Measurements from ENCODE around the gene INPP1. TPM values are rescaled to one million over a fixed set of nuclear protein-coding genes. Genes with fewer than 3 reads are reported as not detected.

The INPP1 gene
- total and polyA plus RNA-seq, 4 donors = 18.5 to 43.1 (median 35.7) TPM

- H3K9me3 ChIP-seq (ENCODE audit: control insufficient read depth, low read length) = no peaks in the 10 kb centered on the region
- H3K27me3 ChIP-seq (ENCODE audit: control insufficient read depth in 1 of 2, insufficient read depth in 2 of 2, low read length in 1 of 2) = no peaks in the 10 kb centered on the region
- no peak for DNase-seq
- no peak overlapping the region for H3K27ac ChIP-seq (ENCODE audit: low read depth in 1 of 2, low read length in 2 of 2)
- 88 to 90% methylated on average over 4 of the region's 4 CpGs for WGBS, 2 donors
- intact Hi-C loops (cut with DNase I) = no loop called here
- no peaks in the 10 kb centered on the region for H3K4me1 ChIP-seq (ENCODE audit: control insufficient read depth in 1 of 2, insufficient read depth in 2 of 2, low read length in 2 of 2)
- ATAC-seq (ENCODE audit: low FRiP score) = no peak
- no peaks in the 10 kb centered on the region for H3K36me3 ChIP-seq (ENCODE audit: control insufficient read depth in 1 of 2, insufficient read depth in 2 of 2, low read length in 1 of 2)
- H3K4me3 ChIP-seq (ENCODE audit: low read length in 2 of 2) = no peak overlapping the region
Observed at GRCh38 chr2:190406805-190407204, 63.4 kb downstream of the INPP1 start.

GRCh38 chr2:190407246-190407661, 63.9 kb downstream of the INPP1 start:
- no peak for ATAC-seq (ENCODE audit: low FRiP score)
- intact Hi-C loops (cut with DNase I) = no loop called here

GRCh38 chr2:190407662-190408537, 64.5 kb downstream of the INPP1 start, which contains the start of gene MFSD6:
MFSD6 (plus strand) TSS chr2:190408355; CDS start chr2:190436030, 27,675 bp downstream.
- H3K4me3 ChIP-seq (ENCODE audit: low read length in 2 of 2) = peak within 1 kb of the TSS; percentile 74 to 93
- ATAC-seq (ENCODE audit: low FRiP score) (peak; percentile 70), DNase-seq (peak; percentile 57 to 87)
- no peak within 1 kb of the TSS for H3K27ac ChIP-seq (ENCODE audit: low read depth in 1 of 2, low read length in 2 of 2)
- H3K27me3 ChIP-seq (ENCODE audit: control insufficient read depth in 1 of 2, insufficient read depth in 2 of 2, low read length in 1 of 2) = no peaks in the 10 kb centered on the region
- H3K9me3 ChIP-seq (ENCODE audit: control insufficient read depth, low read length) = no peaks in the 10 kb centered on the region
- intact Hi-C loops (cut with DNase I) = no loop called here
- 3 to 17% methylated on average over 23 to 98 of the region's 98 CpGs for WGBS, 2 donors
- no peaks in the 10 kb centered on the region for H3K4me1 ChIP-seq (ENCODE audit: control insufficient read depth in 1 of 2, insufficient read depth in 2 of 2, low read length in 2 of 2)
- H3K36me3 ChIP-seq (ENCODE audit: control insufficient read depth in 1 of 2, insufficient read depth in 2 of 2, low read length in 1 of 2) = no peaks in the 10 kb centered on the region

More at GRCh38 chr2:190407246-190407661, 63.9 kb downstream of the INPP1 start:
- no peaks in the 10 kb centered on the region for H3K4me1 ChIP-seq (ENCODE audit: control insufficient read depth in 1 of 2, insufficient read depth in 2 of 2, low read length in 2 of 2)
- no peak overlapping the region for H3K4me3 ChIP-seq (ENCODE audit: low read length in 2 of 2)
- H3K27me3 ChIP-seq (ENCODE audit: control insufficient read depth in 1 of 2, insufficient read depth in 2 of 2, low read length in 1 of 2) = no peaks in the 10 kb centered on the region
- H3K27ac ChIP-seq (ENCODE audit: low read depth in 1 of 2, low read length in 2 of 2) = no peak overlapping the region
- H3K9me3 ChIP-seq (ENCODE audit: control insufficient read depth, low read length) = no peaks in the 10 kb centered on the region
- H3K36me3 ChIP-seq (ENCODE audit: control insufficient read depth in 1 of 2, insufficient read depth in 2 of 2, low read length in 1 of 2) = no peaks in the 10 kb centered on the region
- DNase-seq = no peak
- 63 to 65% methylated on average over 11 of the region's 11 CpGs for WGBS, 2 donors

DNA sequence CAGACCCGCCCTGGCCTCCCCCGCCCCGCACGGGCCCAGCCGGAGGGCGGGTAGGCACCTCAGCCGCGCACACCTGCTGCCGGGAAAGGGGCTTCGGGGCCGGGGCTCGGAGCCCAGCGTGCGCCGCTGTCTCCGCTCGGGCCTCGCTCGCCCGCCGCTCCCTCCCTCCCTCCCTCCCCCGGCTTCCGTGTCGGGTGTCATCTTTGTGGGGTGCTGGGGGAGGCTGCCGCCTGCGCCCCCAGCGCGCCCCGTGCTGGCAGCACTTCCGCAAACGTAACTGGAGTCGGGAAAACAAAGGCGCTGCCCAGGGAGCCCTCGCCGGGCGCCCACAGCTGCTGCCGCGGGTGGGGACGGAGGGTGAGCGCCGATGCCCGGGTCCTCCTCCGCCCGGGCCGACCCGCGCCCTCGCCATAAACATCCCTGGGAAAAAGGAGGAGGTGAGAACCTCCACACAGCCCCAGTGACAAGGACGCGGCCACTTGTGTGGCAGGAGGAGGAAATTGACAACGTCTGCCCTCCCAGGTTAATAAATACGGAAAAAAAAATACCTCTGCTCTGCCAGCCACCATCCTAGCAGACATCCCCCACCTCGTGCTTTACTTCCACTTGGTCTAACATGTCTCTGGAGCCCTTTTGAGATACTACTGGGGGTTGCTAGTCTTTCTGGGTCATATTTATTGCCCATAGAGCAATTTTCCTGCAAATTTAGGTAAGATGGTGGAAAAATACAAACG, 65.3 kb downstream of the INPP1 start:
- Histone ChIP-seq H3K4me1 (ENCODE audit: control insufficient read depth in 1 of 2, insufficient read depth in 2 of 2, low read length in 2 of 2) (no peaks in the 10 kb centered on the region), H3K4me3 (ENCODE audit: low read length in 2 of 2) (peak overlapping the region; percentile 74 to 93), H3K27ac (ENCODE audit: low read depth in 1 of 2, low read length in 2 of 2) (no peak overlapping the region), H3K27me3 (ENCODE audit: control insufficient read depth in 1 of 2, insufficient read depth in 2 of 2, low read length in 1 of 2) (no peaks in the 10 kb centered on the region), H3K9me3 (ENCODE audit: control insufficient read depth, low read length) (no peaks in the 10 kb centered on the region), H3K36me3 (ENCODE audit: control insufficient read depth in 1 of 2, insufficient read depth in 2 of 2, low read length in 1 of 2) (no peaks in the 10 kb centered on the region)
- ATAC-seq (ENCODE audit: low FRiP score) (peak; percentile 77), DNase-seq (peak; percentile 65 to 86)
- intact Hi-C loops (cut with DNase I) = no loop called here
- 2% methylated on average over 40 to 54 of the region's 54 CpGs for WGBS, 2 donors

DNA sequence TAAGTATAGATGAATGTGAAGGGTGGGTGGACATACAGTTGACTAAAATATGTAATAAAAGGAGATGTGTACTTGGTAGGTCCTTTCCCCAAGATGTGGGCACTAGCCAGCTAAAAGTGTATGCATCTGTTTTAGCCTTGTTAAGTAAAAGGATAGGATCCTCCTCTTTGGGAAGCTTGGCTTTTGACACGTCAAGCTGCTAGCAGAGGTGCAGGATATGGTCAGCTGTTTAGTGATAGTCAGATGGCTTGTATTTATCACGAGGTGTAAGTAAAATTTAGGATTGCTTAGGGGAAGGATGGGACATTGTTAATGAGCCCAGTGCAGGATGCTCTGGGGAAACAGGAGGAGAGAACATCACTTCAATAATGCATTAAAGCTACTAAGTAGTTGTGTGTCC, 66.2 kb downstream of the INPP1 start:
- Histone ChIP-seq H3K4me3 (ENCODE audit: low read length in 2 of 2) (no peak overlapping the region), H3K36me3 (ENCODE audit: control insufficient read depth in 1 of 2, insufficient read depth in 2 of 2, low read length in 1 of 2) (no peaks in the 10 kb centered on the region), H3K4me1 (ENCODE audit: control insufficient read depth in 1 of 2, insufficient read depth in 2 of 2, low read length in 2 of 2) (no peaks in the 10 kb centered on the region), H3K27me3 (ENCODE audit: control insufficient read depth in 1 of 2, insufficient read depth in 2 of 2, low read length in 1 of 2) (no peaks in the 10 kb centered on the region), H3K9me3 (ENCODE audit: control insufficient read depth, low read length) (no peaks in the 10 kb centered on the region), H3K27ac (ENCODE audit: low read depth in 1 of 2, low read length in 2 of 2) (no peak overlapping the region)
- no peak for ATAC-seq (ENCODE audit: low FRiP score)
- WGBS, 2 donors = 85 to 95% methylated on average over 2 of the region's 2 CpGs
- intact Hi-C loops (cut with DNase I) = no loop called here
- no peak for DNase-seq

- H3K27ac ChIP-seq (ENCODE audit: low read depth in 1 of 2, low read length in 2 of 2) = no peak overlapping the region
- ATAC-seq (ENCODE audit: low FRiP score) (no peak), DNase-seq (no peak)
- WGBS, 2 donors = 93 to 94% methylated on average over 3 of the region's 3 CpGs
- no peaks in the 10 kb centered on the region for H3K27me3 ChIP-seq (ENCODE audit: control insufficient read depth in 1 of 2, insufficient read depth in 2 of 2, low read length in 1 of 2)
- no peaks in the 10 kb centered on the region for H3K9me3 ChIP-seq (ENCODE audit: control insufficient read depth, low read length)
- intact Hi-C loops (cut with DNase I) = no loop called here
- H3K36me3 ChIP-seq (ENCODE audit: control insufficient read depth in 1 of 2, insufficient read depth in 2 of 2, low read length in 1 of 2) = no peaks in the 10 kb centered on the region
- H3K4me1 ChIP-seq (ENCODE audit: control insufficient read depth in 1 of 2, insufficient read depth in 2 of 2, low read length in 2 of 2) = no peaks in the 10 kb centered on the region
- H3K4me3 ChIP-seq (ENCODE audit: low read length in 2 of 2) = no peak overlapping the region
Observed at GRCh38 chr2:190410166-190410565, 66.8 kb downstream of the INPP1 start.

DNA sequence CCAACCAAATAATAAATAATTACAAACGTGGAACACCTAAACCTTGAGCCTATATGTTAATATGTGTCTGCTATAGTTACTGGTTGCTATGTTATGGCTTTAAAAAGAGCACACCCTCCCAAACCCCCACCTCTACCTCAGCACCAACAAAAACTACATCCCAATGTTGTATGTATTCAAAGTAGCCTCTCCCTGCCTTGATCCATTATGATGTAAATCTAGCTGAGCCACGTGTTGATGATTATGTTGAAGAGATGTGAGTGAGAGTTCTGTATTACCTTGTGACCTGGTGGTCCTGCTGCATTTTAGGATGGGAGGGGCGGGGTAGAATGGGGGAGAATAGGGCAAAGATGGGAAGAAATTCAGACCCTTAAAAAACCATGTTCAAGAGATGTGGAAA, 69.6 kb downstream of the INPP1 start:
- ATAC-seq (ENCODE audit: low FRiP score) (no peak), DNase-seq (no peak)
- Histone ChIP-seq H3K4me1 (ENCODE audit: control insufficient read depth in 1 of 2, insufficient read depth in 2 of 2, low read length in 2 of 2) (no peaks in the 10 kb centered on the region), H3K27ac (ENCODE audit: low read depth in 1 of 2, low read length in 2 of 2) (no peak overlapping the region), H3K27me3 (ENCODE audit: control insufficient read depth in 1 of 2, insufficient read depth in 2 of 2, low read length in 1 of 2) (no peaks in the 10 kb centered on the region), H3K4me3 (ENCODE audit: low read length in 2 of 2) (no peak overlapping the region), H3K9me3 (ENCODE audit: control insufficient read depth, low read length) (no peaks in the 10 kb centered on the region), H3K36me3 (ENCODE audit: control insufficient read depth in 1 of 2, insufficient read depth in 2 of 2, low read length in 1 of 2) (no peaks in the 10 kb centered on the region)
- WGBS, 2 donors = 80 to 84% methylated on average over 3 of the region's 3 CpGs
- intact Hi-C loops (cut with DNase I) = no loop called here

GRCh38 chr2:190413421-190413820, 70.0 kb downstream of the INPP1 start:
- intact Hi-C loops (cut with DNase I) = no loop called here
- no peak overlapping the region for H3K27ac ChIP-seq (ENCODE audit: low read depth in 1 of 2, low read length in 2 of 2)
- WGBS, 2 donors = 83 to 96% methylated on average over 4 of the region's 4 CpGs
- H3K36me3 ChIP-seq (ENCODE audit: control insufficient read depth in 1 of 2, insufficient read depth in 2 of 2, low read length in 1 of 2) = no peaks in the 10 kb centered on the region
- no peak for DNase-seq
- no peaks in the 10 kb centered on the region for H3K9me3 ChIP-seq (ENCODE audit: control insufficient read depth, low read length)
- no peak overlapping the region for H3K4me3 ChIP-seq (ENCODE audit: low read length in 2 of 2)
- no peaks in the 10 kb centered on the region for H3K4me1 ChIP-seq (ENCODE audit: control insufficient read depth in 1 of 2, insufficient read depth in 2 of 2, low read length in 2 of 2)
- no peaks in the 10 kb centered on the region for H3K27me3 ChIP-seq (ENCODE audit: control insufficient read depth in 1 of 2, insufficient read depth in 2 of 2, low read length in 1 of 2)
- ATAC-seq (ENCODE audit: low FRiP score) = no peak

All from aorta (tissue), 5 donors.